ENCODE measurements around the gene MICAL1. TPM values are rescaled to one million over a fixed set of nuclear protein-coding genes. Genes with fewer than 3 reads are reported as not detected.

The MICAL1 gene
- total and polyA plus RNA-seq, 2 donors (not counting 3 experiments of a cell fraction or from before 2014, with no cell fraction given), result 36.5 to 39.4 TPM

- H3K27me3 ChIP-seq (ENCODE audit: control insufficient read depth in 2 of 2, insufficient read depth in 2 of 2, low read length in 2 of 2), result peaks cover 8 to 13% of the 10 kb centered on the region in 2 experiments
- H3K4me3 ChIP-seq (replicated peaks in 1 of 3; ENCODE audit: insufficient read depth in 1 of 3, low read depth in 1 of 3, low read length in 3 of 3), result peak within 1 kb of the TSS; percentile 55 to 95 (median 93)
- dilution Hi-C loops (cut with MboI; ENCODE audit: extremely low pct_ligation_motif_present, low sequenced_read_pairs) (no loop called here), intact Hi-C loops (cut with micrococcal nuclease) (loop anchor here (2.0 to 5.0 kb wide), 3 partner anchors 41 to 208 kb away; partner anchors contain the start of genes AK9, CD164, FIG4 and PPIL6)
- peak; percentile 24 for FAIRE-seq
- H3K9ac ChIP-seq (replicated peaks; ENCODE audit: extremely low read depth, insufficient read depth, low read length), result peak within 1 kb of the TSS; percentile 78
- H3K9me3 ChIP-seq (replicated peaks; ENCODE audit: control insufficient read depth, insufficient read depth, low read length), result no peaks in the 10 kb centered on the region
- peaks cover 0 to 3% of the 10 kb centered on the region in 2 experiments for H3K36me3 ChIP-seq (ENCODE audit: control insufficient read depth in 2 of 2, extremely low read depth in 1 of 2, insufficient read depth in 2 of 2, low read length in 2 of 2)
- ChIA-PET POLR2A (interaction anchor here (0.7 to 0.9 kb wide), 2 partner anchors 26 to 1391 kb away, joined by 3 read pairs; partner anchors contain the start of gene AMD1), CTCF (interaction anchor here (0.8 kb wide), 2 partner anchors 15 to 27 kb away, joined by 4 read pairs; partner anchors contain the start of gene MICAL1)
- H3K79me2 ChIP-seq (ENCODE audit: control insufficient read depth, insufficient read depth, low read length), result peaks cover 39% of the 10 kb centered on the region
- DNase-seq (ENCODE audit: low read depth, low spot score), result peak; percentile 79
- H3K4me1 ChIP-seq (ENCODE audit: control insufficient read depth, extremely low read depth, insufficient read depth, low read length), result peaks cover 26% of the 10 kb centered on the region
- H3K27ac ChIP-seq (ENCODE audit: insufficient read depth, low read depth, low read length), result peak within 1 kb of the TSS; percentile 78
- TF ChIP-seq POLR2A (IDR thresholded peaks at IDR 0.05; ENCODE audit: low read depth, low read length) (peak; percentile 70), MYC (IDR thresholded peaks at IDR 0.05; ENCODE audit: low read depth, low read length) (peak; percentile 17), MAX (IDR thresholded peaks at IDR 0.05; ENCODE audit: insufficient read depth, insufficient read length) (peak; percentile 90), EZH2 (IDR thresholded peaks at IDR 0.05; ENCODE audit: borderline replicate concordance, low read depth, low read length, severe bottlenecking) (no peak), POLR2AphosphoS5 (IDR thresholded peaks at IDR 0.05; ENCODE audit: insufficient read depth, low read depth, low read length) (peak; percentile 90)
- peak within 1 kb of the TSS; percentile 98 for H3K4me2 ChIP-seq (ENCODE audit: insufficient read depth, low read length)
- H3K9me1 ChIP-seq (replicated peaks; ENCODE audit: control insufficient read depth, extremely low read depth, insufficient read depth, low read length), result no peaks in the 10 kb centered on the region
- H4K20me1 ChIP-seq (replicated peaks; ENCODE audit: control insufficient read depth, extremely low read depth, insufficient read depth, low read length), result no peaks in the 10 kb centered on the region
- BruUV-seq (replicated peaks), result no TSS peak
- H2AFZ ChIP-seq (ENCODE audit: low read depth, low read length), result peak within 1 kb of the TSS; percentile 97
Observed at GRCh38 chr6:109482905-109483734, 27.5 kb upstream of the MICAL1 start, which contains the start of gene ZBTB24. ZBTB24 (minus strand) TSS chr6:109483219; CDS start chr6:109482026, 1,193 bp downstream.
